ENCODE data around the gene SACM1L.
"Not testable (repeated sequence)": the region's sequence is repeated elsewhere in the genome, so short reads cannot be mapped to it uniquely, and the experiment has no call there.

The SACM1L gene

GRCh38 chr3:45746165-45746776 is 57.1 kb downstream of the SACM1L start:
- no peak for DNase-seq

GRCh38 chr3:45746777-45747622 is 57.8 kb downstream of the SACM1L start:
- DNase-seq: no peak

- no peak for DNase-seq
Measured at GRCh38 chr3:45748068-45748467, 58.9 kb downstream of the SACM1L start.

GRCh38 chr3:45749036-45749600 is 59.9 kb downstream of the SACM1L start:
- not testable (repeated sequence) for DNase-seq

GRCh38 chr3:45749880-45750279 is 60.7 kb downstream of the SACM1L start:
- no peak for DNase-seq

- DNase-seq: no peak
Measured at GRCh38 chr3:45751537-45752242, 62.5 kb downstream of the SACM1L start.

GRCh38 chr3:45753095-45753494 is 63.9 kb downstream of the SACM1L start:
- DNase-seq: no peak

- DNase-seq: no peak
Measured at GRCh38 chr3:45754461-45754860, 65.3 kb downstream of the SACM1L start.

- no peak for DNase-seq
Measured at GRCh38 chr3:45756055-45756454, 66.9 kb downstream of the SACM1L start.

- DNase-seq: not testable (repeated sequence)
Measured at GRCh38 chr3:45757141-45757540, 67.9 kb downstream of the SACM1L start.

GRCh38 chr3:45758871-45759270 is 69.7 kb downstream of the SACM1L start:
- DNase-seq: no peak

GRCh38 chr3:45759851-45760250 is 70.7 kb downstream of the SACM1L start:
- DNase-seq: no peak

GRCh38 chr3:45760878-45761711 is 71.9 kb downstream of the SACM1L start:
- peak; percentile 23 for DNase-seq

GRCh38 chr3:45761831-45762230 is 72.6 kb downstream of the SACM1L start:
- no peak for DNase-seq

GRCh38 chr3:45762647-45763302 is 73.6 kb downstream of the SACM1L start:
- DNase-seq: no peak

GRCh38 chr3:45763303-45763675 is 74.1 kb downstream of the SACM1L start:
- DNase-seq: no peak

GRCh38 chr3:45765266-45765851 is 76.2 kb downstream of the SACM1L start:
- no peak for DNase-seq

GRCh38 chr3:45765958-45766357 is 76.8 kb downstream of the SACM1L start:
- no peak for DNase-seq

GRCh38 chr3:45771166-45771775 is 82.1 kb downstream of the SACM1L start:
- DNase-seq: no peak

GRCh38 chr3:45771831-45772230 is 82.6 kb downstream of the SACM1L start:
- no peak for DNase-seq

Measured in central memory CD4-positive, alpha-beta T cell (primary cell).